GM12892 (cell line): ENCODE measurements around the gene CLASP1.

ENCODE experiments used
- POLR2A ChIP-seq: IDR thresholded peaks from 2 replicates; pipeline ENCODE4 v1.6.1; 2011; ENCODE audit warnings: low read depth, low read length, control low read depth
- POLR2AphosphoS5 ChIP-seq: IDR thresholded peaks from 2 replicates; pipeline ENCODE4 v1.6.1; 2011; ENCODE audit warnings: low read depth, low read length, control low read depth

GRCh38 chr2:121419081-121419699 is 230.1 kb downstream of the CLASP1 start:
- TF ChIP-seq POLR2AphosphoS5 (no peak), POLR2A (no peak)
